Tibial nerve (tissue), 4 donors: ENCODE data around the gene VPS13D.

Source experiments
- EP300 ChIP-seq, 2 donors: sonication (generic); formaldehyde crosslinking; IDR thresholded peaks; one replicate each; pipeline ENCODE4 v1.6.1; 2017; ENCODE audit warnings: antibody characterized with exemption in 2 of 2, mild to moderate bottlenecking in 1 of 2
- POLR2A ChIP-seq, 2 donors: fragments of 450-650 bp; IDR thresholded peaks; one replicate each; pipeline ENCODE4 v1.6.1; 2017; ENCODE audit warnings: antibody characterized with exemption in 2 of 2, mild to moderate bottlenecking in 2 of 2, moderate library complexity in 2 of 2
- TF ChIP-seq, protein P1 (sequence below), 5 experiments: fragments of 200-600 bp in 3 of 5; fragments of 450-650 bp in 2 of 5; sonication (generic) in 3 of 5; IDR thresholded peaks; one replicate each; pipeline ENCODE4 v1.5.1; 2016 to 2019; ENCODE audit warnings: antibody characterized with exemption in 5 of 5, mild to moderate bottlenecking in 3 of 5, moderate library complexity in 2 of 5

DNA sequence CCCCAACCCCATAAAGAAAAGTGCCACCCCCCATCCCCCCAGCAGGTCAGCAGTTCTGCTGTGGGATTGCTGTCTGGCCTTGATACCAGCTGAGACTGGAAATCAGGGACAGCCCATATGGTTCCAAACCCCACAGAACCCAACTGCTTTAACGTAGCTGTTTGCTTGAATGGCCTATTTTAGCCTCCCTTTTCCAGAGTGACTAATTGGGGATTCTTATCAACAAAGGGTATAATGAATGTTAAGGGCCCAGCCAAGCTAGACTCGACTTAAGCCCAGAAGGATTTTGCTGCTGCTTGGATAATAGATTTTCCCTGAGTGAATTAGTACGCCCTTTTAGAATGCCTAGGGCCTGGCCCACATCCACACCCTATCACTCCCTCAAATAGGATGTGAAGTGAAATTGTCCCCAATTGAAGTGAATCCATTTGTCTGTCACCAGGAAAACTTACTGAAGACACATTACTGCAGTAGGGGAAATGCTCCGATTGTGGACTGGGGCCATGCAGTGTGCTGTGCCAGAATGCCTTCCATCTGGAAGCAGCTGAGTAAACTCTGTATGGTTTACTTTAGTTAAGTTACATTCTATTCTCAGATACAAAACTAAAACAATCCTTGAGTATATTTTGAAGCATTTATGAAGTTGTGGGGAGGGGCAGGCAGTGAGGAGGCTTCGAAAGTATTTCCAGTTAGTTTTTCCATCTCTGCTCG lies 231.2 kb downstream of the VPS13D start:
- TF ChIP-seq, protein P1, sequence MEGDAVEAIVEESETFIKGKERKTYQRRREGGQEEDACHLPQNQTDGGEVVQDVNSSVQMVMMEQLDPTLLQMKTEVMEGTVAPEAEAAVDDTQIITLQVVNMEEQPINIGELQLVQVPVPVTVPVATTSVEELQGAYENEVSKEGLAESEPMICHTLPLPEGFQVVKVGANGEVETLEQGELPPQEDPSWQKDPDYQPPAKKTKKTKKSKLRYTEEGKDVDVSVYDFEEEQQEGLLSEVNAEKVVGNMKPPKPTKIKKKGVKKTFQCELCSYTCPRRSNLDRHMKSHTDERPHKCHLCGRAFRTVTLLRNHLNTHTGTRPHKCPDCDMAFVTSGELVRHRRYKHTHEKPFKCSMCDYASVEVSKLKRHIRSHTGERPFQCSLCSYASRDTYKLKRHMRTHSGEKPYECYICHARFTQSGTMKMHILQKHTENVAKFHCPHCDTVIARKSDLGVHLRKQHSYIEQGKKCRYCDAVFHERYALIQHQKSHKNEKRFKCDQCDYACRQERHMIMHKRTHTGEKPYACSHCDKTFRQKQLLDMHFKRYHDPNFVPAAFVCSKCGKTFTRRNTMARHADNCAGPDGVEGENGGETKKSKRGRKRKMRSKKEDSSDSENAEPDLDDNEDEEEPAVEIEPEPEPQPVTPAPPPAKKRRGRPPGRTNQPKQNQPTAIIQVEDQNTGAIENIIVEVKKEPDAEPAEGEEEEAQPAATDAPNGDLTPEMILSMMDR (IDR thresholded peaks at IDR 0.05): no peak
- TF ChIP-seq EP300 (IDR thresholded peaks at IDR 0.05) (peak in 1 of 2 donors; percentile 39), POLR2A (IDR thresholded peaks at IDR 0.05) (no peak)
